Activated B cell treated with CpG ODN at 0.5 μM for 24 hours (primary cell): ENCODE results near the gene SLC26A8. TPM values are rescaled to one million over a fixed set of nuclear protein-coding genes. Genes with fewer than 3 reads are reported as not detected.

ENCODE experiments used
- ATAC-seq: fragments of 200-7000 bp; cut with Tn5 transposase; one replicate; pipeline ENCODE4 v1.10.0; 2021; ENCODE audit warnings: low read depth, mild to moderate bottlenecking, moderate library complexity
- CTCF ChIA-PET: fragments of 350-600 bp; sonication (Branson Sonifier 250); formaldehyde crosslinking; loops from one replicate; lab custom pipeline; 2021; ENCODE audit warnings: antibody characterized with exemption; lab: Charles Lee
- POLR2A ChIA-PET: fragments of 350-600 bp; sonication (Branson Sonifier 250); formaldehyde crosslinking; loops from one replicate; lab custom pipeline; 2021; ENCODE audit warnings: antibody characterized with exemption; lab: Charles Lee
- DNase-seq: peaks from one replicate; pipeline ENCODE4 v3.0.0; 2022
- H3K27ac Mint-ChIP-seq: one replicate; pipeline ENCODE4 v1.8.0; 2020; ENCODE audit warnings: mixed read lengths
- H3K27me3 Mint-ChIP-seq: one replicate; pipeline ENCODE4 v1.8.0; 2021; ENCODE audit warnings: mixed read lengths
- H3K36me3 Mint-ChIP-seq: one replicate; pipeline ENCODE4 v1.8.0; 2021; ENCODE audit warnings: low read depth, mixed read lengths
- H3K4me1 Mint-ChIP-seq: one replicate; pipeline ENCODE4 v1.8.0; 2021; ENCODE audit warnings: mixed read lengths
- H3K4me3 Mint-ChIP-seq: one replicate; pipeline ENCODE4 v1.8.0; 2020; ENCODE audit warnings: mild to moderate bottlenecking, mixed read lengths
- H3K9me3 Mint-ChIP-seq: one replicate; pipeline ENCODE4 v1.8.0; 2020; ENCODE audit warnings: mixed read lengths
- CTCF ChIP-seq: fragments of 200-600 bp; IDR thresholded peaks from one replicate; pipeline ENCODE4 v1.8.0; 2022; ENCODE audit warnings: antibody characterized with exemption, mild to moderate bottlenecking
- intact Hi-C: fragments of 100-400 bp; cut with micrococcal nuclease; formaldehyde crosslinking; loops from one replicate; pipeline ENCODE4 v1.15.1; 2024
- total RNA-seq: library from RNA; stranded (reverse); gene quantifications from 2 replicates; pipeline ENCODE4 v1.2.3, GENCODE V29; 2022

Gene SLC26A8
- total RNA-seq, 1 donor from 2014 or later = not detected

DNA sequence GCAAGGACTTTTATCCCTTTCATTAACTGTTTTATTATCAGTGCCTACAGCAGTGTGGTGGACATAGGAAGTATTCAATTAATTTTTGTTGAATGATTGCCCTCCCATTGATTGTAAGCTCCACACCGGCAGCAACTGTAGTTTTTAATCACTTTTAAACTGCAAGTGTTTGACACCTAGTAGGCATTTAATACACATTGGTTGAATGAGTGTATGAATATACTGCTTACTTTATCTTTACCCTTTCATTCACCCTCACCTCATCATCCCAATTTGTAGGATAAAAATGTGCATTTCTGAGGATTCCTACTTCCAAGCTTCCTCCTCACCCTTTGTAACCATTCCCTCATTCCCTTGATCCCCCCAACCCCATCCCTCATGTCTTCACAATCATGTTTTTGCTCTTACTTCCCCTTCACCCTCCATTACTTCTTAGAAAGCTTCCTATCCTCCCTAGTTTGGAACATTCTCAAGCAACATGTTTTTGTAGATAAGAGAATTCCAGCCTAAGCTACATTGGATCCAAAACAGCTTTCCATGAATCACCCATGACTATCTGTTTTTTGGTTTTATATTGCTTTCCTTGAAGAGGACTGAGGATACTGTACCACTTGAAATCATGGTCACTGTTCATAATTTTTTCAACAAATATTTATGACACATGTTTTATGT is 955 bp upstream of the SLC26A8 start:
- intact Hi-C loops = no loop called here
- Mint-ChIP-seq H3K4me3 (no peak overlapping the region), H3K27ac (no peak overlapping the region), H3K27me3 (peaks cover 16% of the 10 kb centered on the region), H3K9me3 (no peaks in the 10 kb centered on the region), H3K36me3 (peaks cover 6% of the 10 kb centered on the region), H3K4me1 (peaks cover 23% of the 10 kb centered on the region)
- DNase-seq (no peak), ATAC-seq (no peak)
- ChIA-PET POLR2A (interaction anchor here (3.9 kb wide), 1 partner anchor 70 kb away, joined by 31 read pairs; no protein-coding TSS in a partner anchor), CTCF (interaction anchor here (5.7 kb wide), 1 partner anchor 71 kb away, joined by 83 read pairs; no protein-coding TSS in a partner anchor)
- TF ChIP-seq CTCF = no peak

DNA sequence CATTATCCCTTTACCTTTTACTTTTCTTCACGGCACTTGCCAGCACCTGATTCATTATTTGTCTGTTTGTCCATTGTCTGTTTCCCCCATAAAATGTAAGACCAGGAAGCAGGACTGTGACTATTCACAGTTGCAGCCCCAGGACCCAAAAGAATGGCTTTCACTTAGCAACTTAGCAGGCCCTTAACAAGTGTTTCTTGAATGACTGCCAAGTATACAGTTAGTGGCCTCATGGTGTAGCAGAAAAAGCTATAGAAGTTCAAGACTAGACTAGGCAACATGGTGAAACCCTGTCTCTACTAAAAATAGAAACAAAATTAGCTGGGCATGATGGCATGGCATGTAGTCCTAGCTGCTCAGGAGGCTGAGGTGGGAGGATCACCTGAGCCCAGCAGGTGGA is 4.3 kb downstream of the SLC26A8 start:
- intact Hi-C loops = no loop called here
- Mint-ChIP-seq H3K27me3 (peaks cover 24% of the 10 kb centered on the region), H3K27ac (no peak overlapping the region), H3K36me3 (no peaks in the 10 kb centered on the region), H3K9me3 (no peaks in the 10 kb centered on the region), H3K4me1 (peaks cover 4% of the 10 kb centered on the region), H3K4me3 (no peak overlapping the region)
- no peak for TF ChIP-seq CTCF
- CTCF ChIA-PET = no interaction called here
- ATAC-seq = no peak
- POLR2A ChIA-PET = no interaction called here
- DNase-seq = no peak

- H3K4me3 Mint-ChIP-seq = no peak overlapping the region
- ATAC-seq = no peak
- POLR2A ChIA-PET = no interaction called here
- no peak for DNase-seq
- H3K36me3 Mint-ChIP-seq = no peaks in the 10 kb centered on the region
- no peaks in the 10 kb centered on the region for H3K9me3 Mint-ChIP-seq
- CTCF ChIA-PET = no interaction called here
- no peak for TF ChIP-seq CTCF
- no peak overlapping the region for H3K27ac Mint-ChIP-seq
- peaks cover 4% of the 10 kb centered on the region for H3K4me1 Mint-ChIP-seq
- intact Hi-C loops = no loop called here
- peaks cover 19% of the 10 kb centered on the region for H3K27me3 Mint-ChIP-seq
Measured at GRCh38 chr6:36019167-36019566, 5.3 kb downstream of the SLC26A8 start.

- CTCF ChIA-PET = no interaction called here
Measured at GRCh38 chr6:36018339-36018738, 6.1 kb downstream of the SLC26A8 start.

GRCh38 chr6:36015666-36016065 is 8.8 kb downstream of the SLC26A8 start:
- ChIA-PET CTCF (no interaction called here), POLR2A (no interaction called here)
- Mint-ChIP-seq H3K4me3 (no peak overlapping the region), H3K27me3 (peaks cover 12% of the 10 kb centered on the region), H3K4me1 (no peaks in the 10 kb centered on the region), H3K9me3 (no peaks in the 10 kb centered on the region), H3K36me3 (no peaks in the 10 kb centered on the region), H3K27ac (no peak overlapping the region)
- intact Hi-C loops = no loop called here
- ATAC-seq = no peak
- no peak for TF ChIP-seq CTCF
- no peak for DNase-seq

More at GRCh38 chr6:36018339-36018738, 6.1 kb downstream of the SLC26A8 start:
- no peak overlapping the region for H3K4me3 Mint-ChIP-seq
- intact Hi-C loops = no loop called here
- no peaks in the 10 kb centered on the region for H3K9me3 Mint-ChIP-seq
- POLR2A ChIA-PET = no interaction called here
- H3K4me1 Mint-ChIP-seq = no peaks in the 10 kb centered on the region
- no peak for DNase-seq
- no peak for TF ChIP-seq CTCF
- no peak for ATAC-seq
- H3K27ac Mint-ChIP-seq = no peak overlapping the region
- peaks cover 12% of the 10 kb centered on the region for H3K27me3 Mint-ChIP-seq
- no peaks in the 10 kb centered on the region for H3K36me3 Mint-ChIP-seq
